Mesendoderm (in vitro differentiated cells): ENCODE data around the gene ENTHD1.

Experiments used
- DNase-seq: peaks from one replicate; pipeline ENCODE4 v3.0.0; 2013
- H2AK5ac ChIP-seq: 2 replicates; pipeline ENCODE4 v1.6.1; 2013; ENCODE audit warnings: low read length, inconsistent platforms
- H2BK120ac ChIP-seq: 2 replicates; pipeline ENCODE4 v1.6.1; 2013; ENCODE audit warnings: low read depth, mild to moderate bottlenecking, low read length, moderate library complexity, mixed read lengths
- H2BK15ac ChIP-seq: replicated peaks from 2 replicates; pipeline ENCODE4 v1.6.1; 2013; ENCODE audit warnings: low read depth, mild to moderate bottlenecking, moderate library complexity
- H2BK5ac ChIP-seq: 2 replicates; pipeline ENCODE4 v1.6.1; 2013; ENCODE audit warnings: low read length, inconsistent platforms
- H3K18ac ChIP-seq: 2 replicates; pipeline ENCODE4 v1.6.1; 2013; ENCODE audit warnings: mild to moderate bottlenecking, low read length, mixed read lengths
- H3K23ac ChIP-seq: one replicate; pipeline ENCODE4 v1.6.1; 2013; ENCODE audit warnings: low read length
- H3K27ac ChIP-seq: 2 replicates; pipeline ENCODE4 v1.5.1; 2013; ENCODE audit warnings: low read depth, mild to moderate bottlenecking, inconsistent platforms, low read length, moderate library complexity
- H3K27me3 ChIP-seq: 2 replicates; pipeline ENCODE4 v1.6.1; 2013; ENCODE audit warnings: low read length, control low read depth, mild to moderate bottlenecking, inconsistent platforms; ENCODE audit not compliant: insufficient read depth, poor library complexity
- H3K36me3 ChIP-seq: 2 replicates; pipeline ENCODE4 v1.6.1; 2013; ENCODE audit warnings: low read length, inconsistent platforms; ENCODE audit not compliant: control insufficient read depth, insufficient read depth
- H3K4ac ChIP-seq: one replicate; pipeline ENCODE4 v1.6.1; 2013; ENCODE audit warnings: low read depth, mild to moderate bottlenecking, low read length, moderate library complexity
- H3K4me1 ChIP-seq: 2 replicates; pipeline ENCODE4 v1.6.1; 2013; ENCODE audit warnings: low read depth, low read length, inconsistent platforms; ENCODE audit not compliant: control insufficient read depth
- H3K4me2 ChIP-seq: 2 replicates; pipeline ENCODE4 v1.6.1; 2013; ENCODE audit warnings: low read length
- H3K4me3 ChIP-seq: 2 replicates; pipeline ENCODE4 v1.5.1; 2013; ENCODE audit warnings: mild to moderate bottlenecking, low read length
- H3K56ac ChIP-seq: one replicate; pipeline ENCODE4 v1.6.1; 2013; ENCODE audit warnings: low read length
- H3K79me1 ChIP-seq: 2 replicates; pipeline ENCODE4 v1.6.1; 2013; ENCODE audit warnings: low read length, inconsistent platforms
- H3K79me2 ChIP-seq: 2 replicates; pipeline ENCODE4 v1.6.1; 2013; ENCODE audit warnings: mild to moderate bottlenecking, low read length; ENCODE audit not compliant: control insufficient read depth, insufficient read depth
- H3K9ac ChIP-seq: 2 replicates; pipeline ENCODE4 v1.6.1; 2013; ENCODE audit warnings: low read length, inconsistent platforms
- H4K5ac ChIP-seq: one replicate; pipeline ENCODE4 v1.6.1; 2013; ENCODE audit warnings: low read length
- H4K8ac ChIP-seq: one replicate; pipeline ENCODE4 v1.6.1; 2013; ENCODE audit warnings: low read depth, mild to moderate bottlenecking, control low read depth, low read length, moderate library complexity
- WGBS: extraction: QIAGEN DNeasy Blood & Tissue Kit; methylation state at CpG from one replicate; pipeline ENCODE4 v1.1.7; 2013; ENCODE audit warnings: low lambda C conversion rate, missing lambda C conversion rate; ENCODE audit not compliant: insufficient coverage; ENCODE audit errors: extremely low coverage; 5-methylcytosine and 5-hydroxymethylcytosine counted together

The ENTHD1 gene

DNA sequence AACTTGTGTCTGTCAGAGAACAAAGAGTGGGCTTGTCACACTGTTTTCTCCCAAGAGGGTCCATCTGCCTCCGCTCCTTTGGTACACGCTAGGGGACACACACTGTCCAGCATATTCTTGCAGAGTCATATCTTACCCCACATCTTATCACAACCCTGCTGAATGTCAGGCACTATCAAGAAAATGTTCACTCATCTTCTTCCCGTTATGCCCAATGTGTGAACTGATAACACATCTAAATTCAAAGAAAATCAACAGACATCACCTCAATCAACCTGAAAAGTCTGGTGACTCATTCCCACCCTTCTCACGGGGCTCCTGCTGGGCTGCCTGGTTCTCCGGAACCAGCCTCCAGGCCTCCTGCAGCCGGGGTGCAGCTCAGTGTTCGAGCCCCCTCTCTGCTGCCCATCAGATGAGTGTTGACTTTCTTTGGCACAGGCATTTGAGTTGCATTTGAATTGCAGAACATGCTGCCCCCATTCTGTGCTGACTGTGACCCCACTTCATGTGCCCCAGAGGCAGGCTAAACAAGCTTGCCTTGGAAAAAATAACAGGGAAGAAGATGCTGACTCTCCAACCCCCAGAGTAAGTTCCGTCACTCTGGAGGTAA is 26.7 kb upstream of the ENTHD1 start:
- DNase-seq = no peak
- H3K36me3 ChIP-seq = no peaks in the 10 kb centered on the region
- H3K4me2 ChIP-seq = no peak overlapping the region
- H3K79me2 ChIP-seq = no peaks in the 10 kb centered on the region
- no peak overlapping the region for H2AK5ac ChIP-seq
- no peak overlapping the region for H4K5ac ChIP-seq
- H3K9ac ChIP-seq = no peak overlapping the region
- H2BK15ac ChIP-seq = no peak overlapping the region
- no peak overlapping the region for H2BK120ac ChIP-seq
- no CpG with 5 or more reads among the region's 8 CpGs for WGBS
- no peaks in the 10 kb centered on the region for H3K27me3 ChIP-seq
- peaks cover 3% of the 10 kb centered on the region for H3K4me1 ChIP-seq
- no peak overlapping the region for H3K56ac ChIP-seq
- no peak overlapping the region for H3K4ac ChIP-seq
- H3K79me1 ChIP-seq = no peaks in the 10 kb centered on the region
- no peak overlapping the region for H3K4me3 ChIP-seq
- H4K8ac ChIP-seq = no peak overlapping the region
- H2BK5ac ChIP-seq = no peak overlapping the region
- no peak overlapping the region for H3K27ac ChIP-seq
- H3K23ac ChIP-seq = no peak overlapping the region
- no peak overlapping the region for H3K18ac ChIP-seq

DNA sequence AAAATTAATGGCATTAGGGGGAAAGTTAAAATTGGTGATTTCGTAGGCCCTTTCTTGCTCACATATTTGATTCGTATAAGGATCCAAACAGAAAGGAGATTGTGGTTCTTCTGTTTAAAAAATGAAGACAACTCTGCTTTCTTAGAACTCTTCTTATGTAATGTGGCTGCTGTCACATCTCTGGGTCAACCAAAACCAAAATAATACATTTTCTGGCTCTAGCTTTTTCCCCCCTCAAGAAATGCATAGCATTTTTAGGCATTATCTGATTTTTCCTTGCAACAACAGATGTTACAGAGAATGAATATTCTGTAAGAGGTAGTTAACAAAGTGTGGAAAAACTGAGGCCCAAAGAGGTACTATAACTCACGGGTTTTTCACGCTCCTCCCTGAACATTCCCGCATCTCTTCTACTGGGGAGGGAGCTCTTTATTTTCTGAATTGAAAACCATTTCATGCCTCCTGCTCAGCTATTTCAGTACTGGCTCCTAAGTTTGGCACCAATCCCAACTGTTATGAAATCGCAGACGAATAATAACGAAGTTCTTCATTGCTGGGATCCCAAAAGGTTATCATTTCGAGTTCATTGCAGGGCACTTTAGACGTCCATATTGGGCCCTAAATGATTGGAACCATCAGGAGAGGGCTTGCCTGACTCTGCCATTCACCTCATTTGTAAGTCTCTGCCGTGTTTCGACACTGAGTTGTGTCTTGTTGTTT is 24.4 kb upstream of the ENTHD1 start:
- Histone ChIP-seq H2BK120ac (no peak overlapping the region), H3K27me3 (no peaks in the 10 kb centered on the region), H4K5ac (no peak overlapping the region), H3K9ac (no peak overlapping the region), H3K18ac (no peak overlapping the region), H2AK5ac (no peak overlapping the region), H3K4me3 (no peak overlapping the region), H2BK15ac (no peak overlapping the region), H2BK5ac (no peak overlapping the region), H3K79me2 (no peaks in the 10 kb centered on the region), H3K4me1 (peaks cover 3% of the 10 kb centered on the region), H3K79me1 (no peaks in the 10 kb centered on the region), H3K4me2 (no peak overlapping the region), H3K4ac (no peak overlapping the region), H3K23ac (no peak overlapping the region), H3K36me3 (no peaks in the 10 kb centered on the region), H3K27ac (no peak overlapping the region), H4K8ac (no peak overlapping the region), H3K56ac (no peak overlapping the region)
- no CpG with 5 or more reads among the region's 12 CpGs for WGBS
- no peak for DNase-seq

DNA sequence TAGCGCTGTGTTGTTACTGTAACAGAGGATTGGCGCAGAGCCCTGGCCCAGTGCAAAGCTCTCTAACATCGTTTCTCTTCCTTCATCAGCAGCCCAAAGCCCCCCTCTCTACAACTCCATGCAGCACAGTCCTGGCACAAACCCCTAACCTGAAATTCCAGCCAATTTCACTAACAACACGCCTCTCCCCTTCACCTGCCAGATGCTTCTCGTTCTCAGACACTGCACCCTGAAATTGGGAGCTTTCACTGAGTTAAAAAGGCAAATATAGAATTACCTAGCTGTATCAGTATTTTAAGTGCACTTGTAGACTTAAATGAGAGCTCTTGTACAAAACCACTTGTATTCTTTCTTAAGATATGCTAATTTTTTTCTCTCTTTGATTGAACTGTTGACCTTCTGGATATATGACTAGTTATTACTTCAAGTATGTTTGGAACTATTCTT is 23.7 kb upstream of the ENTHD1 start:
- Histone ChIP-seq H3K79me1 (no peaks in the 10 kb centered on the region), H2AK5ac (no peak overlapping the region), H3K23ac (no peak overlapping the region), H3K27ac (no peak overlapping the region), H3K79me2 (no peaks in the 10 kb centered on the region), H3K4me1 (peaks cover 3% of the 10 kb centered on the region), H3K9ac (no peak overlapping the region), H2BK15ac (no peak overlapping the region), H3K27me3 (no peaks in the 10 kb centered on the region), H2BK5ac (no peak overlapping the region), H2BK120ac (no peak overlapping the region), H3K36me3 (no peaks in the 10 kb centered on the region), H3K4me3 (no peak overlapping the region), H3K56ac (no peak overlapping the region), H4K5ac (no peak overlapping the region), H4K8ac (no peak overlapping the region), H3K18ac (no peak overlapping the region), H3K4me2 (no peak overlapping the region), H3K4ac (no peak overlapping the region)
- WGBS = no CpG with 5 or more reads among the region's 5 CpGs
- DNase-seq = no peak

- Histone ChIP-seq H3K9ac (no peak overlapping the region), H4K8ac (no peak overlapping the region), H3K4ac (no peak overlapping the region), H2BK5ac (no peak overlapping the region), H4K5ac (no peak overlapping the region), H3K27me3 (no peaks in the 10 kb centered on the region), H3K4me1 (peaks cover 3% of the 10 kb centered on the region), H3K27ac (no peak overlapping the region), H2AK5ac (no peak overlapping the region), H3K79me2 (no peaks in the 10 kb centered on the region), H3K4me2 (no peak overlapping the region), H3K79me1 (no peaks in the 10 kb centered on the region), H3K36me3 (no peaks in the 10 kb centered on the region), H3K23ac (no peak overlapping the region), H3K4me3 (no peak overlapping the region), H3K56ac (no peak overlapping the region), H2BK15ac (no peak overlapping the region), H3K18ac (no peak overlapping the region), H2BK120ac (no peak overlapping the region)
- DNase-seq = no peak
- no CpG with 5 or more reads among the region's 3 CpGs for WGBS
Measured at GRCh38 chr22:39916496-39916895, 22.9 kb upstream of the ENTHD1 start.

DNA sequence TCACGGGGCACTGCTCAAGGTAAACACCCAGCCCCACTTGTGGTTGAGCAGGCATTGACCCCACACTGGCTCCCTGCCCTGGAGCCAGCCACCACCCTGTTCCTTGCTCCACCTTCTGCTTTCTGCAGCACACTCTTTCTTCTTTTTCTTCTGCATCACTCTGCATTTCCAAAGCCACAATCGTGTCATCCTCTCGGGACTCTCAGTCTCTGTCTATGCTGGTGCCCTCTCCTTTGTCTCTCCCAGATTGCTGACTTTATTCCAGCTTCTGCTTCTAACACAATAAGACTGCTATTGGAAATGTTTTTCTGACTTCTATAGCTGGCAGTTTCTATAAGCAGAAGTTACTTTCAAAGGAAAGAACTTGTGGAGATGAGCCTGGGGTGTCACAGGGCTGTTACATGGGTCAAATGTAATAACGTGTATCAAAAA is 21.8 kb upstream of the ENTHD1 start:
- no CpG with 5 or more reads among the region's 4 CpGs for WGBS
- no peak for DNase-seq
- Histone ChIP-seq H3K79me2 (no peaks in the 10 kb centered on the region), H3K4me3 (no peak overlapping the region), H3K36me3 (no peaks in the 10 kb centered on the region), H2BK120ac (no peak overlapping the region), H3K18ac (no peak overlapping the region), H3K4ac (no peak overlapping the region), H4K5ac (no peak overlapping the region), H3K27me3 (no peaks in the 10 kb centered on the region), H3K9ac (no peak overlapping the region), H3K56ac (no peak overlapping the region), H4K8ac (no peak overlapping the region), H3K27ac (no peak overlapping the region), H2BK5ac (no peak overlapping the region), H3K23ac (no peak overlapping the region), H2AK5ac (no peak overlapping the region), H3K79me1 (no peaks in the 10 kb centered on the region), H3K4me2 (no peak overlapping the region), H3K4me1 (peaks cover 3% of the 10 kb centered on the region), H2BK15ac (no peak overlapping the region)
